Natural killer cell (primary cell): Measurements from ENCODE around the gene SNRNP25. TPM values are rescaled to one million over a fixed set of nuclear protein-coding genes. Genes with fewer than 3 reads are reported as not detected.
"Not testable (repeated sequence)": the region's sequence is repeated elsewhere in the genome, so short reads cannot be mapped to it uniquely, and the experiment has no call there.

Experiments used
- ATAC-seq, 3 donors: fragments of 150-1000 bp in 2 of 3; fragments of 200-7000 bp in 1 of 3; cut with Tn5 transposase; 1 replicate in 1 of 3; 2 replicates in 2 of 3; pipeline ENCODE4 v1.10.0; 2021; ENCODE audit warnings: mild to moderate bottlenecking in 2 of 3, moderate library complexity in 2 of 3
- DNase-seq, 2 donors: peaks; one replicate each; pipeline versions ENCODE4 v3.0.0 to v3.0.0-alpha.2; 2013 to 2021; ENCODE audit warnings: mixed read lengths in 1 of 2
- H3K27ac ChIP-seq: one replicate; pipeline ENCODE4 v1.5.1; 2013; ENCODE audit warnings: mild to moderate bottlenecking, low read length
- H3K27me3 ChIP-seq: one replicate; pipeline ENCODE4 v1.6.1; 2013; ENCODE audit warnings: low read length; ENCODE audit not compliant: control insufficient read depth, insufficient read depth
- H3K36me3 ChIP-seq: one replicate; pipeline ENCODE4 v1.6.1; 2013; ENCODE audit warnings: low read length; ENCODE audit not compliant: control insufficient read depth, insufficient read depth
- H3K4me1 ChIP-seq: one replicate; pipeline ENCODE4 v1.6.1; 2013; ENCODE audit warnings: low read length; ENCODE audit not compliant: control insufficient read depth, insufficient read depth
- H3K4me3 ChIP-seq: one replicate; pipeline ENCODE4 v1.5.1; 2013; ENCODE audit warnings: low read length
- H3K9me3 ChIP-seq: one replicate; pipeline ENCODE4 v1.6.1; 2013; ENCODE audit warnings: low read length; ENCODE audit not compliant: control insufficient read depth, insufficient read depth
- H3K27ac Mint-ChIP-seq, 2 donors: one replicate each; pipeline ENCODE4 v1.8.0; 2022; ENCODE audit warnings: mild to moderate bottlenecking in 2 of 2, mixed read lengths in 2 of 2, moderate library complexity in 1 of 2
- H3K27me3 Mint-ChIP-seq, 2 donors: one replicate each; pipeline ENCODE4 v1.8.0; 2022; ENCODE audit warnings: low read depth in 2 of 2, mixed read lengths in 2 of 2
- H3K36me3 Mint-ChIP-seq: one replicate; pipeline ENCODE4 v1.8.0; 2022; ENCODE audit warnings: mixed read lengths
- H3K4me1 Mint-ChIP-seq, 2 donors: one replicate each; pipeline ENCODE4 v1.8.0; 2022; ENCODE audit warnings: mixed read lengths in 2 of 2
- H3K4me3 Mint-ChIP-seq: one replicate; pipeline ENCODE4 v1.8.0; 2022; ENCODE audit warnings: mild to moderate bottlenecking, moderate library complexity, mixed read lengths
- H3K9me3 Mint-ChIP-seq, 2 donors: one replicate each; pipeline ENCODE4 v1.8.0; 2022; ENCODE audit warnings: mixed read lengths in 2 of 2
- CTCF ChIP-seq: fragments of 200-600 bp; IDR thresholded peaks from one replicate; pipeline ENCODE4 v1.8.0; 2022; ENCODE audit warnings: antibody characterized with exemption
- WGBS: methylation state at CpG from one replicate; pipeline ENCODE4 v1.1.7; 2013; ENCODE audit warnings: missing lambda C conversion rate; ENCODE audit not compliant: insufficient coverage; 5-methylcytosine and 5-hydroxymethylcytosine counted together
- intact Hi-C: fragments of 100-400 bp; cut with micrococcal nuclease; formaldehyde crosslinking; loops from one replicate; pipeline ENCODE4 v1.14.2; 2022
- total RNA-seq, 4 donors: library from RNA; stranded (reverse); fragments of 120-200 nt in 1 of 4; gene quantifications; one replicate each; pipeline versions ENCODE4 v1.2.3 to v1.2.4, GENCODE V29; 2013 to 2022

The SNRNP25 gene
- total RNA-seq, 3 donors from 2014 or later (not counting 1 experiment from before 2014, with no cell fraction given), result 6.4 to 13.4 (median 13.2) TPM

DNA sequence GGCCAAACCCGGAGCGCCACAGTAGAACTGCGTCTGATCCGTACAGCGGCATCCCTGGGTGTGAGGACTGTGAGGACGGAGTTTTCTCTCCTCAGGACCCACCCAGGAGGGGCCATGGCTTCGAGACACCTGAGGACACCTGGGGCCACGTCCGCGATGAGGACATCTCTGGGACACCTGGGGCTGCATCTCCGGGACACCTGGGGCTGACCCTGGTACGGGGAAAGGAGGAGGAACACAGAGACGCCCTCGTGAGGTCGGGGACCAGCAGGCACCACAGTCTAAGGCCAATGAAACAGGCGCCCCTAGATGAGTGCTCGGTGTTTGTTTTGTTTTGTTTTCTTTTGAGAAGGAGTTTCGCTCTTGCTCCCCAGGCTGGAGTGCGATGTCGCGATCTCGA, 29.5 kb upstream of the SNRNP25 start:
- H3K27me3 Mint-ChIP-seq, H3K4me1 Mint-ChIP-seq, H3K9me3 Mint-ChIP-seq, DNase-seq, intact Hi-C loops, H3K9me3 ChIP-seq, H3K36me3 Mint-ChIP-seq, H3K4me3 Mint-ChIP-seq, H3K27ac ChIP-seq, H3K4me3 ChIP-seq, ATAC-seq, H3K27me3 ChIP-seq, H3K36me3 ChIP-seq, H3K4me1 ChIP-seq, H3K27ac Mint-ChIP-seq: not testable (repeated sequence)
- WGBS, result 95% methylated on average over 15 of the region's 22 CpGs

GRCh38 chr16:25926-26348, 27.7 kb upstream of the SNRNP25 start:
- ATAC-seq, result peak; percentile 39 to 74 (median 59)
- H3K27ac Mint-ChIP-seq, H3K36me3 Mint-ChIP-seq, intact Hi-C loops, H3K36me3 ChIP-seq, H3K4me1 ChIP-seq, H3K4me1 Mint-ChIP-seq, H3K4me3 Mint-ChIP-seq, DNase-seq, H3K27me3 Mint-ChIP-seq, H3K27me3 ChIP-seq, H3K27ac ChIP-seq, H3K9me3 Mint-ChIP-seq, H3K4me3 ChIP-seq, H3K9me3 ChIP-seq: not testable (repeated sequence)
- 33% methylated on average over 1 of the region's 5 CpGs for WGBS

GRCh38 chr16:30627-31026, 23.0 kb upstream of the SNRNP25 start:
- H3K4me1 Mint-ChIP-seq, result peaks cover 0 to 12% of the 10 kb centered on the region in 2 donors
- H3K27me3 Mint-ChIP-seq, intact Hi-C loops, H3K4me3 Mint-ChIP-seq, H3K27ac Mint-ChIP-seq, DNase-seq, H3K9me3 Mint-ChIP-seq, ATAC-seq, H3K36me3 Mint-ChIP-seq, H3K36me3 ChIP-seq, H3K27ac ChIP-seq, H3K4me3 ChIP-seq, H3K9me3 ChIP-seq, H3K27me3 ChIP-seq: not testable (repeated sequence)
- peaks cover 15% of the 10 kb centered on the region for H3K4me1 ChIP-seq
- 75% methylated on average over 1 of the region's 7 CpGs for WGBS

GRCh38 chr16:33154-33876, 20.3 kb upstream of the SNRNP25 start:
- H3K9me3 ChIP-seq, H3K27ac ChIP-seq, H3K4me3 Mint-ChIP-seq, H3K27me3 ChIP-seq, DNase-seq, ATAC-seq, H3K27ac Mint-ChIP-seq, H3K36me3 Mint-ChIP-seq, H3K4me3 ChIP-seq, intact Hi-C loops, H3K27me3 Mint-ChIP-seq, H3K9me3 Mint-ChIP-seq, H3K36me3 ChIP-seq: not testable (repeated sequence)
- WGBS, result 97% methylated on average over 2 of the region's 8 CpGs
- peaks cover 0 to 24% of the 10 kb centered on the region in 2 donors for H3K4me1 Mint-ChIP-seq
- H3K4me1 ChIP-seq, result peaks cover 38% of the 10 kb centered on the region

DNA sequence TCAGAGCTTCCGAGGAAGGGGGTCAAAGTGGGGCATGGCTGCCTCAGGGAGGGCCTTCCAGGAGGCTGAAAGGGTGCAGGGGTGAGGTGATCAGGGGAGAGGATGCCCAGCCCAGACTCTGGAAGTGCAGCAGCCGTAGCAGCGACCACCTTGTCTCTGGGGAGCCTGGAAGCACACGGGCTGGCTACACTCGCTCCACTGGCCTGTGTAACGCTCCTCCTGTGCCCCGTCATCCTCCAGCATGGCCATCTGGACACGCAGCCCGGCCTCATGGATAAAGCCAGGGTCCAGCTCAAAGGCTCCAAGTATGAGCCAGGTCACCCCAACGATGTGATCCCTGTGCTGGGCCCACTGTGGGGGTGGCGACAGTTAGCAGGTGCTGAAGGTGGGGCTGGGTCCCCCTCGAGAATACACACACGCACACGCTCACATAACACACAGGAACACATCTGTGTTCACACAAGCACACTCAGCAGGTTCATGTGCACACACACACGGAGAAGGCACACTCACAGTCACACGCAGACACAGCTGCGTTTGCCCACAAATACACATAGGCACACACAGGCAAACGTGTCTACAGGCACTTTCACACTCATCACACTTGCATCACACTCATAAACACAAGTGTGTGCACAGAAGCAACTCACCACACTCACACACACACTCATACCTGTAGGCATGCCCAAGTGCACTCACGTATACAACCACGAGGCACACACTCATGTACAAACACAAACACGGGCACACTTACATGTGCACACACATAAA, 19.6 kb upstream of the SNRNP25 start:
- peak overlapping the region; percentile 41 for H3K4me3 ChIP-seq
- H3K27ac ChIP-seq, result peak overlapping the region; percentile 65
- no peaks in the 10 kb centered on the region for H3K36me3 ChIP-seq
- DNase-seq, result no peak
- Mint-ChIP-seq H3K4me3 (no peak overlapping the region), H3K27ac (peak overlapping the region in 1 of 2 donors; percentile 24), H3K27me3 (no peaks in the 10 kb centered on the region), H3K9me3 (no peaks in the 10 kb centered on the region), H3K4me1 (peaks cover 5 to 32% of the 10 kb centered on the region in 2 donors), H3K36me3 (no peaks in the 10 kb centered on the region)
- ATAC-seq, result no peak
- intact Hi-C loops, result no loop called here
- H3K4me1 ChIP-seq, result peaks cover 46% of the 10 kb centered on the region
- H3K27me3 ChIP-seq, result no peaks in the 10 kb centered on the region
- WGBS, result 87% methylated on average over 21 of the region's 21 CpGs
- no peaks in the 10 kb centered on the region for H3K9me3 ChIP-seq
- no peak for TF ChIP-seq CTCF
